Measurements from ENCODE around the gene IGF2BP2.

DNA sequence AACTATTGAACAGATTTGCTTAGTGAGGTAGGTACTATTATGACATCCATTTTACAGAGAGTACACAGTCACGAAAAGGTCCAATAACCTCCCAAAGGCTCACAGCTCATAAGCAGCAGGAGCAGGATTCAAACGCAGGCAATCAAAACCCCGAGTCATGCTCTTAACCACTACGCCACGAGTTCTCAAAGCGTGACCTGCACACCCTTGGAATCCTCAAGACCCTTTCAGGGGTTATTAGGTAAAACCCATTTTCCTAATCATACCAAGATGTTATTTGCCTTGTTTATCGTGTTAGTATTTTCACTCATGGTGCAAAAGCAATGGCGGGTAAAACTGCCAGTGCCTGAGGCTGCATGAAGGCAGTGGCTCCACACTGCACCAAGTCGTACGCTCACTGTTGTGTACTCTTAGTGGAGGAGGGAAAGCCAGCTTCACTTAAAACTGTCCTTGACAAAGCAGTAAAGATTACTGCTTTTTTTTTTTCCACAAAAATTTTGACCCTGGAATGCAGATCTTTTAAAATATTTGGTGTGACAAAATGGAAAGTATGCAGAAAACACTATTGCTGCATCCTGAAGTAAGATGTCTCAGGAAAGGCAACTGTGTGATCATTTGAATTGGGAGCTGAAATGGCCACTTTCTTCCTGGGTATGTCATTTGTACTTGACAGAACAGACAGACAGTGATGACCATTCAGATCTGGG is 96.1 kb downstream of the IGF2BP2 start:
- TF ChIP-seq, protein P1, sequence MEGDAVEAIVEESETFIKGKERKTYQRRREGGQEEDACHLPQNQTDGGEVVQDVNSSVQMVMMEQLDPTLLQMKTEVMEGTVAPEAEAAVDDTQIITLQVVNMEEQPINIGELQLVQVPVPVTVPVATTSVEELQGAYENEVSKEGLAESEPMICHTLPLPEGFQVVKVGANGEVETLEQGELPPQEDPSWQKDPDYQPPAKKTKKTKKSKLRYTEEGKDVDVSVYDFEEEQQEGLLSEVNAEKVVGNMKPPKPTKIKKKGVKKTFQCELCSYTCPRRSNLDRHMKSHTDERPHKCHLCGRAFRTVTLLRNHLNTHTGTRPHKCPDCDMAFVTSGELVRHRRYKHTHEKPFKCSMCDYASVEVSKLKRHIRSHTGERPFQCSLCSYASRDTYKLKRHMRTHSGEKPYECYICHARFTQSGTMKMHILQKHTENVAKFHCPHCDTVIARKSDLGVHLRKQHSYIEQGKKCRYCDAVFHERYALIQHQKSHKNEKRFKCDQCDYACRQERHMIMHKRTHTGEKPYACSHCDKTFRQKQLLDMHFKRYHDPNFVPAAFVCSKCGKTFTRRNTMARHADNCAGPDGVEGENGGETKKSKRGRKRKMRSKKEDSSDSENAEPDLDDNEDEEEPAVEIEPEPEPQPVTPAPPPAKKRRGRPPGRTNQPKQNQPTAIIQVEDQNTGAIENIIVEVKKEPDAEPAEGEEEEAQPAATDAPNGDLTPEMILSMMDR (IDR thresholded peaks at IDR 0.05) = no peak
- no peak for TF ChIP-seq POLR2A (IDR thresholded peaks at IDR 0.05)
